ENCODE data around the gene ATP13A1. TPM values are rescaled to one million over a fixed set of nuclear protein-coding genes. Genes with fewer than 3 reads are reported as not detected.
A peak's percentile ranks its signal among the peaks of the same experiment; 100 is the strongest.

Gene ATP13A1
- total RNA-seq, 2 experiments from 2014 or later, result 66.6 to 69.2 TPM

DNA sequence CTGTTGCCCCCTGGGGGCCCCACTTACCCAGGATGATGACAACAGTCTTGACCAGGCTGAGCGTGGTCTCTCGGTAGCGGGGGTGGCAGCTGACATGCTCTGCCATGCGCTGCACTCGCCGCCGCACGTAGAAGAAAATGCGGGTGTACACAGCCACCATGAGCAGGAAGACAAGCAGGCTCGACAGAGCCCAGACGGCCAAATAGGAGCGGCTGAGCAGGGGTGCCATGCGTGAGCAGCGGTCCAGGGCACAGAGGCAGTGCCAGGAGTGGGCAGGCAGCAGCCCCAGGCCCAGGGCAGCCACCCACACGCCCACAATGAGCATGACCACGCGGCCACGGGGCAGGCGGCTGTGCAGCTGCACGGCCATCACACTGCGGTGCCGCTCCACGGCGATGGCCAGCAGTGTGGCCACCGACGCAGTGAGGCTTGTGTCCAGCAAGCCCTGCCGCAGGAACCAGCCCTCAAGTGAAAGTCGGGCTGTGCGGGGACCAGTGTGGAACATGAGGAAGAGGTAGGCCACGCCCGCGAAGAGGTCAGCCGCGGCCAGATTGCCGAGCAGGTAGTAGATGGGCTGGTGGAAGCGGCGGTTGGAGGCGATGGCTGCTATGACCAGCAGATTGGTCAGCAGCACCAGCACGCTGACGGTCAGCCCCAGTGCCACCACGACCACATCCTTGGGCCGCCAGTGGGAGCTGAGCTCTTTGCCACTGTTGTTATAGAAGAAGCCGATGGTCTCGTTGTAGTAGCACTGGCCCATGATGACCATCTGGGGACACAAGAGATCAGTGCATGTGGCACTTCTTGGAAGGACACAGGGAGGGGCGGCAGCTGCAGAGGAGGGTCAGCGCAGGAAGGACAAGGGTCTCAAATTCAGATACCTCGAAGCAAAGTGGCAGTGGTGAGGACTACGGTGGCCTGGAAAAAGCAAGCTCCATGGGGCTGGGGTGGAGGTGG lies 36.7 kb downstream of the ATP13A1 start:
- H3K27me3 Mint-ChIP-seq, result no peaks in the 10 kb centered on the region
- H3K36me3 Mint-ChIP-seq, result peaks cover 30% of the 10 kb centered on the region
- POLR2A ChIA-PET, result interaction anchor here (0.6 to 1.8 kb wide), 7 partner anchors 9 to 36 kb away, joined by 3 to 12 read pairs (median 3); partner anchors contain the start of genes GMIP and PBX4
- CTCF ChIA-PET, result interaction anchor here (1.2 kb wide), 2 partner anchors 73 to 94 kb away, joined by 3 to 4 read pairs; no protein-coding TSS in a partner anchor
- H3K9me3 Mint-ChIP-seq, result no peaks in the 10 kb centered on the region
- intact Hi-C loops (cut with micrococcal nuclease), result loop anchor here (1.0 to 2.0 kb wide), 2 partner anchors 16 to 20 kb away; partner anchors contain the start of gene GMIP
- H3K27ac Mint-ChIP-seq, result peak overlapping the region; percentile 93
- H3K4me1 Mint-ChIP-seq (ENCODE audit: low read depth), result peaks cover 22% of the 10 kb centered on the region
- peak overlapping the region; percentile 90 for H3K4me3 Mint-ChIP-seq
- no peak for DNase-seq

DNA sequence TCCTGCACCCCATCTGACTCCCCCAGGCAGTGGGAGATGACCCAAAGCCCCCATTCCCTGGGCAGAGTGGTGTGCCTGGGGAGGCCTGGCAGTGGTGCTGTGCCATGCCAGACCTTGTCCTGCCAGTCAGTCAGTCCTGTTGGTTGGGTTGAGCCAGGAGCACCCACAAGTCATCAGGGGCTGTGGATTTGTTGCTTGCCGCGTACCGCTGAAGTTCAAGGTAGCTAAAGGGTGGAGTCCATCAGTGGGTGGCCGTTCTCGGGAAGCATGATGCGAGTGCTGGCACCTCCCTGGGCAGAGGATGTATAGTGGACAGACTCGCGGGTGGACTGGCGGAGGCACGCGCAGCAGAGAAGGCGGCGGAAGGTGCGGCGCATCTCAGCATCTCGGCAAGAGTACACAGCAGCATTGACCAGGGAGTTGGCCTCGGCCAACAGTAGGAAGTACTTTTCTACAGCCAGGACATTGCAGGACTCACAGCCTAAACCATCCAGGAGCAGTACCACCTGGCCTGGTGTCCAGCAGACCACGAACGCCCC lies 39.4 kb downstream of the ATP13A1 start:
- H3K9me3 Mint-ChIP-seq, result no peaks in the 10 kb centered on the region
- no peaks in the 10 kb centered on the region for H3K27me3 Mint-ChIP-seq
- POLR2A ChIA-PET, result no interaction called here
- intact Hi-C loops (cut with micrococcal nuclease), result no loop called here
- no peak for DNase-seq
- H3K4me1 Mint-ChIP-seq (ENCODE audit: low read depth), result peaks cover 25% of the 10 kb centered on the region
- no peak overlapping the region for H3K4me3 Mint-ChIP-seq
- peaks cover 20% of the 10 kb centered on the region for H3K36me3 Mint-ChIP-seq
- CTCF ChIA-PET, result interaction anchor here (1.0 kb wide), 1 partner anchor 92 kb away, joined by 3 read pairs; no protein-coding TSS in a partner anchor
- peak overlapping the region; percentile 21 for H3K27ac Mint-ChIP-seq

DNA sequence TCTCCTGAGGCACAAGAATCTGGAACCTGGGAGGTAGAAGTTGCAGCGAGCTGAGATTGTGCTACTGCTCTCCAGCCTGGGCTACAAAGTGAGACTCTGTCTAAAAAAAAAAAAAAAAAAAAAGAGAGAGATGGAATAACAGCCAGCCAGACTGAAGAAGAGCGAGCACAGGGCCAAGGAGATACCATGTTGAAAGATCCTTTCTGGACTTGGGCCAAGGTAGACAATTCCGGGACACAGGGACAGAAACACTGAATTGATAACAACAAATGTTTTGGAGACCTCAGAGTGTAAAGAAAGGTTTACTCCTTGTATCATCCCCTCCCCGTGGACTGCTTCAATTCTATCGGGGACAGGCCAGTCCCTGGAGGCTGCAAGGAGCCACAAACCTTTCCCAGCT lies 40.1 kb downstream of the ATP13A1 start:
- Mint-ChIP-seq H3K9me3 (no peaks in the 10 kb centered on the region), H3K27me3 (no peaks in the 10 kb centered on the region), H3K4me1 (ENCODE audit: low read depth) (peaks cover 28% of the 10 kb centered on the region), H3K36me3 (peaks cover 18% of the 10 kb centered on the region), H3K27ac (no peak overlapping the region), H3K4me3 (no peak overlapping the region)
- DNase-seq, result no peak
- ChIA-PET POLR2A (no interaction called here), CTCF (interaction anchor here (0.7 to 1.9 kb wide), 4 partner anchors 9 to 91 kb away, joined by 3 to 7 read pairs (median 4); no protein-coding TSS in a partner anchor)
- intact Hi-C loops (cut with micrococcal nuclease), result no loop called here

DNA sequence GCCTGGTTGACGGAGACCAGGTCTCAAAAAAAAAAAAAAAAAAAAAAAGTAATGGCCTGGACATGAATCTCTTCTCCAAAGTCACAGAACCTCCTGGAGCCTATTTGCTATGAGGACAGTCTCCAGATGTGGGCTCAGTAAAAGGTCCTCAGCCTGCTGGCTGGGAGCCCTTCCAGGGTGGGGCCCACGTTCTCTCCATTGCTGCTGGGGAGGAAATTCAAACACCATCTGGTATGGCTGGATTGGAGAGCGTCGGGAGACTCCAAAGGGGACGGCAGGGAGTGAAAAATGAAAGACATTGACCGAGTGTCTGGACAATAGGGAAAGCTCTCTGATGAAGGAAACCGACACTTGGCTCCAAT lies 43.6 kb downstream of the ATP13A1 start:
- no peak overlapping the region for H3K27ac Mint-ChIP-seq

DNA sequence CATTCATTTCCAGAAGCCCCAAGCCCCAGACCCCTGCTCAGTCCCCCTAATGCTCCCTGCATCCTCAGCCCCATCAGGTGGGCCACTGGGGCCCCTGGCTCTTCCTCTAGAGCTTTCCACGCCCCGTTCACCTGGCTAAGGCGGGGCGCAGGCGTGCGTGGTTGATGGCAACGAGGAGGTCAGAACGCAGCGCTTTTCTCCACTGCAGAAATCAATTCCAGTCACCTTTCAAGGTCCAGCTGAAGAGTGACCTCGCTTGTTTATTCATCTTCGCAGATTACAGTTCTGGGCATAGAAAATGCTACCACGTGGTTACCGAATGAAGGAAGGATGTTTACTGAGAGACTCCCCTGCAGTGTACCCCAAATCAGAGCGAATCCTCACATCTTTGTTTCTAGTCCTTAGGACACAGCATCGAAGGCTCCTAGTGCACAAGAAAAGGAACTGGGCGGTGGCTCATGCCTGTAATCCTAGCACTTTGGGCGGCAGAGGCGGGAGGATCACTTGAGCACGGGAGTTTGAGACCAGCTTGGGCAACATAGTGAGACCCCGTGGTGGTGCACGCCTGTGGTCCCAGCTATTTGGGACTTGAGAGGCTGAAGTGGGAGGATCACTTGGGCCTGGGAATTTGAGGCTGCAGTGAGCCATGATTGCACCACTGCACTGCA lies 44.2 kb downstream of the ATP13A1 start:
- CTCF ChIA-PET, result interaction anchor here (0.8 kb wide), 1 partner anchor 25 kb away, joined by 4 read pairs; the partner anchor contains the start of gene GMIP
- intact Hi-C loops (cut with micrococcal nuclease), result loop anchor here (2.0 kb wide), 3 partner anchors 29 to 79 kb away; partner anchors contain the start of gene ATP13A1
- POLR2A ChIA-PET, result interaction anchor here (0.6 to 3.0 kb wide), 3 partner anchors 8 to 45 kb away, joined by 3 to 12 read pairs (median 3); no protein-coding TSS in a partner anchor
- Mint-ChIP-seq H3K9me3 (no peaks in the 10 kb centered on the region), H3K27ac (peak overlapping the region; percentile 72), H3K36me3 (peaks cover 18% of the 10 kb centered on the region), H3K4me1 (ENCODE audit: low read depth) (peaks cover 38% of the 10 kb centered on the region), H3K27me3 (no peaks in the 10 kb centered on the region), H3K4me3 (peak overlapping the region; percentile 94)
- DNase-seq, result no peak

More for the DNA sequence above, 43.6 kb downstream of the ATP13A1 start:
- Mint-ChIP-seq H3K36me3 (peaks cover 18% of the 10 kb centered on the region), H3K4me3 (no peak overlapping the region), H3K9me3 (no peaks in the 10 kb centered on the region), H3K27me3 (no peaks in the 10 kb centered on the region), H3K4me1 (ENCODE audit: low read depth) (peaks cover 35% of the 10 kb centered on the region)
- POLR2A ChIA-PET, result interaction anchor here (0.6 kb wide), 1 partner anchor 46 kb away, joined by 3 read pairs; no protein-coding TSS in a partner anchor
- intact Hi-C loops (cut with micrococcal nuclease), result loop anchor here (2.0 kb wide), 3 partner anchors 29 to 79 kb away; partner anchors contain the start of gene ATP13A1
- DNase-seq, result no peak
- CTCF ChIA-PET, result interaction anchor here (0.8 to 1.3 kb wide), 2 partner anchors 24 to 87 kb away, joined by 4 to 9 read pairs; partner anchors contain the start of gene GMIP

DNA sequence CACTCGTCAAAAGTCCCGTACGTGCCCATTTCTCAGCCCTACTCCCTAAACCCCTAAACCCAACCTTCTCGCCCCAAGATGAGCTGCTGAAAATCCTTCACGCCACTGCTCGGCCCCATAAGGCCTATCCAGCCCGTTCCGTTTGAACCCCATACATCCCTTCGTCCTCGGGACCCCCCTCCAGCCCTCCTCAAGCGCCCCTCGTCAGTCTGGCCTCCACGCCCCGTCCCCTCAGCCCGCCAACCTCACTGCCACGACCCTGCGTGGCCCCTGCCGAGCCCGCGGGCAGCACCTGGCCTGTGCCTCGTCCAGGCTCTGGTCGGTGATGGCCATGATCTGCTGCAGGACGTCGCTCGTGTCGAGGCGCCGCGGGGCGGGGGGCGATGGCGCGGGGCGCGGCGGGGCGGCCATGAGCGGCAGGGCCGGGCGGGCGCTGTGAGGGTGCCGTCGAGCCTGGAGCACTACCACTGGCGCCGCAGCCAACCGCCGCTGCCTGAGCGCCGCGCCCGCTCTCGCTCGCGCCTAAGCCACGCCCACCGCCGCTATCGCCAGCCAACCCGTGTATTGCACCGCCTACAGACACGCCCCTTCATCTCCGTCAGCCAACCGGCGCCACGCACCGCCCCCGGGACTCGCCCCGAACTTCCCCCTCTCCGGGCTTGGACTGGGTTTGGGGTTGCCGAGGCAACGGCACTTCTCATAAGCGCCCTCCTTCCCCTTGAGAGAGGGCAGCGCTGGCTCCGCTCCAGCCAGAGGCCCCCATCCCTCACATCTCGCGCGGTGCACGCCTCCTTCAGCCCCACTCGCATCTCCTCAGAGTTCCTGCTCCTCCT lies 45.0 kb downstream of the ATP13A1 start, which contains the start of gene PBX4:
PBX4 (minus strand) TSS at position 469 of the 833 bp plus-strand sequence; CDS start at position 411, 58 bp downstream.
- Mint-ChIP-seq H3K27me3 (no peaks in the 10 kb centered on the region), H3K4me3 (peak within 1 kb of the TSS; percentile 94), H3K36me3 (peaks cover 13% of the 10 kb centered on the region), H3K4me1 (ENCODE audit: low read depth) (peaks cover 43% of the 10 kb centered on the region), H3K27ac (peak within 1 kb of the TSS; percentile 81), H3K9me3 (no peaks in the 10 kb centered on the region)
- CTCF ChIA-PET, result interaction anchor here (1.4 kb wide), 1 partner anchor 28 kb away, joined by 5 read pairs; no protein-coding TSS in a partner anchor
- POLR2A ChIA-PET, result interaction anchor here (0.6 to 3.0 kb wide), 6 partner anchors 9 to 29 kb away, joined by 3 to 12 read pairs (median 5); no protein-coding TSS in a partner anchor
- intact Hi-C loops (cut with micrococcal nuclease), result loop anchor here (1.0 to 2.0 kb wide), 6 partner anchors 10 to 78 kb away; partner anchors contain the start of genes ATP13A1 and LPAR2
- peak; percentile 99 for DNase-seq

DNA sequence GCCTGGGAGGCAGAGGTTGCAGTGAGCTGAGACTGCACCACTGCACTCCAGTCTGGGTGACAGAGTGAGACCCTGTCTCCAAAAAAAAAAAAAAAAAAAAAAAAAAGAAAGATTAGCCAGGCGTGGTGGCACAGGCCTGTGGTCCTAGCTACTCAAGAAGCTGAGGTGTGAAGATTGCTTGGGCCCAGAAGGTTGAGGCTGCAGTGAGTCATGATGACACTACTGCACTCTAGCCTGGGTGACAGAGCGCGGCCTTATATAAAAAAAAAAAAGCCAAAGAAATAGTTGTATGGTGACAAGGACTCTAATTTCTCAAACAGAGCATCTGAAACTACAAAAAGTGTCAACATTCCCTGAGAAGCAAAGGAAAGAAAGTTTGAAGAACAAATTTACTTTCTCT lies 48.4 kb downstream of the ATP13A1 start:
- Mint-ChIP-seq H3K4me3 (peak overlapping the region; percentile 66), H3K4me1 (ENCODE audit: low read depth) (peaks cover 52% of the 10 kb centered on the region), H3K27me3 (no peaks in the 10 kb centered on the region), H3K27ac (peak overlapping the region; percentile 84), H3K36me3 (peaks cover 25% of the 10 kb centered on the region), H3K9me3 (no peaks in the 10 kb centered on the region)
- intact Hi-C loops (cut with micrococcal nuclease), result no loop called here
- ChIA-PET POLR2A (interaction anchor here (1.0 kb wide), 1 partner anchor 24 kb away, joined by 5 read pairs; no protein-coding TSS in a partner anchor), CTCF (interaction anchor here (0.7 to 1.6 kb wide), 2 partner anchors 43 to 60 kb away, joined by 3 to 4 read pairs; no protein-coding TSS in a partner anchor)
- DNase-seq, result peak; percentile 69

DNA sequence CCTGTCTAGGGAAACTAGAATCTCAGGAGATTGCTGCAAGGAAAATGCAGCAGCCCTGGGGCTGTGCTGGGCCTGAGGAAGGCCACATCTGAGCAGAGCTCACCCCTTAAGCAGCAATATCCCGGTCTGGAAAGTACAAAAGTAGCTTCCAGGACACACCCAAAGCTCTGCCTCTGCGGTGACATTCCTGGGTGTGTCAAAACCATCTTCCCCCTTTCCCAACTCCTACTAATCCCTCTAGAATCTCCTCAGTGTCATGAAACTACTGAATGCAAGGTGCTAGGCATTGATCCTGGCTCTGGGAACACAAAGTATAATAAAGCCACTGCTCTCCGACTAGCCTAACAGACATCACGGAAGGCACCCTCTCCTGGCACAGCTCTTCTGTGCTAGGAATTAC lies 50.0 kb downstream of the ATP13A1 start:
- Mint-ChIP-seq H3K27me3 (no peaks in the 10 kb centered on the region), H3K36me3 (peaks cover 32% of the 10 kb centered on the region), H3K4me1 (ENCODE audit: low read depth) (peaks cover 49% of the 10 kb centered on the region), H3K9me3 (no peaks in the 10 kb centered on the region), H3K4me3 (no peak overlapping the region), H3K27ac (no peak overlapping the region)
- CTCF ChIA-PET, result interaction anchor here (0.8 to 2.4 kb wide), 2 partner anchors 59 to 81 kb away, joined by 3 to 10 read pairs; no protein-coding TSS in a partner anchor
- POLR2A ChIA-PET, result interaction anchor here (0.6 to 1.0 kb wide), 3 partner anchors 11 to 174 kb away, joined by 3 to 4 read pairs (median 3); no protein-coding TSS in a partner anchor
- DNase-seq, result no peak
- intact Hi-C loops (cut with micrococcal nuclease), result no loop called here

DNA sequence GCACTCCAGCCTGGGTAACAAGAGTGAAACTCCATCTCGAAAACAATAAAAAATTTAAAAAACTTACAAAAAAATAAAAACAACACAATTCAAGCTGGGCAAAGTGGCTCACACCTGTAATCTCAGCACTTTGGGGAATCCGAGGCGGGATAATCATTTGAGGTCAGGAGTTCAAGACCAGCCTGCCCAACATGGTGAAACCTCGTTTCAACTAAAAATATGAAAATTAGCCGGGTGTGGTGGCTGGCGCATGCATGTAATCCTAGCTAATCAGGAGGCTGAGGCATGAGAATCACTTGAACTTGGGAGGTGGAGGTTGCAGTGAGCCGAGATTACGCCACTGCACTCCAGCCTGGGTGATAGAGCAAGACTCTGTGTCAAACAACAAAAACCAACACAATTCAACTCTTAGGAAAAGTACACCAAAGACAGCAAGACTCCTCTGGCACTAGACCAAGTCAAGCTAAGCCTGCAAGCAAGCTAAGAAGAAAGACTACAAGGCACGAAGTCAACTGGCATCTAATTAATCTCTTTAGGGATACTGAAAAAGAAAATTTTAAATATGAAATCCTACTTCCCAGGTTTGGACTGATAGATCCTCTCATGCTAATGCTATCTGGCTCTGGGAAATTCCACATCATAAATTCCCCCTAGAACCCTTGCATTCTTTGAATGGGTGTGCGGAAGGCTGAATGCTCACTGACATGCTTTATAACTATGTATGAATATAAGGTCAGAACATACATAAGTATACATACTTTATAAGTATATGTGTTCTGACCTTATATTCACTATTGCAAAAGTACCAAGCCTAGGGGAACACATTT lies 52.9 kb downstream of the ATP13A1 start:
- no peak overlapping the region for H3K27ac Mint-ChIP-seq

More for the DNA sequence above, 52.9 kb downstream of the ATP13A1 start:
- H3K36me3 Mint-ChIP-seq, result peaks cover 36% of the 10 kb centered on the region
- no peak overlapping the region for H3K4me3 Mint-ChIP-seq
- no peaks in the 10 kb centered on the region for H3K27me3 Mint-ChIP-seq
- intact Hi-C loops (cut with micrococcal nuclease), result no loop called here
- peaks cover 52% of the 10 kb centered on the region for H3K4me1 Mint-ChIP-seq (ENCODE audit: low read depth)
- H3K9me3 Mint-ChIP-seq, result no peaks in the 10 kb centered on the region
- DNase-seq, result no peak
- ChIA-PET CTCF (interaction anchor here (1.7 kb wide), 1 partner anchor 79 kb away, joined by 5 read pairs; no protein-coding TSS in a partner anchor), POLR2A (no interaction called here)

Measured in activated CD4-positive, alpha-beta memory T cell treated with anti-CD3 and anti-CD28 coated beads for 36 hours (primary cell).